ENCODE measurements around the gene NNAT. TPM values are rescaled to one million over a fixed set of nuclear protein-coding genes. Genes with fewer than 3 reads are reported as not detected.

NNAT gene
- total RNA-seq, 2 donors from 2014 or later, result 0.52 TPM; not detected in 1

- Histone ChIP-seq H3K4me1 (no peaks in the 10 kb centered on the region), H3K27ac (no peak overlapping the region), H3K27me3 (no peaks in the 10 kb centered on the region), H3K9me3 (no peaks in the 10 kb centered on the region), H3K36me3 (replicated peaks in 1 of 2; ENCODE audit: insufficient read depth in 1 of 2, low read depth in 2 of 2) (peaks cover 0 to 3% of the 10 kb centered on the region in 2 donors), H3K4me3 (no peak overlapping the region)
- no peak for TF ChIP-seq POLR2A (IDR thresholded peaks at IDR 0.05)
- no peak for TF ChIP-seq CTCF (IDR thresholded peaks at IDR 0.05)
- intact Hi-C loops (cut with DNase I), result no loop called here
- no peak for DNase-seq
- ATAC-seq, result no peak
- 80 to 89% methylated on average over 4 of the region's 4 CpGs for WGBS, 2 donors
Observed at GRCh38 chr20:37515876-37516275, 5.2 kb upstream of the NNAT start.

- Histone ChIP-seq H3K36me3 (replicated peaks in 1 of 2; ENCODE audit: insufficient read depth in 1 of 2, low read depth in 2 of 2) (peaks cover 0 to 3% of the 10 kb centered on the region in 2 donors), H3K27ac (no peak overlapping the region)
- WGBS, 2 donors, result 66 to 79% methylated on average over 12 to 13 of the region's 13 CpGs
Observed at GRCh38 chr20:37516811-37517750, 4.0 kb upstream of the NNAT start.

GRCh38 chr20:37518059-37518458, 3.0 kb upstream of the NNAT start:
- peaks cover 0 to 3% of the 10 kb centered on the region in 2 donors for H3K36me3 ChIP-seq (replicated peaks in 1 of 2; ENCODE audit: insufficient read depth in 1 of 2, low read depth in 2 of 2)
- intact Hi-C loops (cut with DNase I), result no loop called here
- H3K27me3 ChIP-seq, result no peaks in the 10 kb centered on the region
- no peak for ATAC-seq
- no peaks in the 10 kb centered on the region for H3K9me3 ChIP-seq
- H3K4me3 ChIP-seq, result no peak overlapping the region
- 84 to 92% methylated on average over 7 of the region's 7 CpGs for WGBS, 2 donors
- DNase-seq, result no peak
- no peak for TF ChIP-seq POLR2A (IDR thresholded peaks at IDR 0.05)
- no peak for TF ChIP-seq CTCF (IDR thresholded peaks at IDR 0.05)
- no peaks in the 10 kb centered on the region for H3K4me1 ChIP-seq
- H3K27ac ChIP-seq, result no peak overlapping the region

More at GRCh38 chr20:37516811-37517750, 4.0 kb upstream of the NNAT start:
- H3K4me3 ChIP-seq, result no peak overlapping the region
- H3K9me3 ChIP-seq, result no peaks in the 10 kb centered on the region
- H3K4me1 ChIP-seq, result no peaks in the 10 kb centered on the region
- no peak for ATAC-seq
- TF ChIP-seq CTCF (IDR thresholded peaks at IDR 0.05) (no peak), POLR2A (IDR thresholded peaks at IDR 0.05) (no peak)
- no peaks in the 10 kb centered on the region for H3K27me3 ChIP-seq
- intact Hi-C loops (cut with DNase I), result no loop called here
- DNase-seq, result no peak

GRCh38 chr20:37518606-37519507, 2.2 kb upstream of the NNAT start:
- no peaks in the 10 kb centered on the region for H3K27me3 ChIP-seq
- peaks cover 0 to under 1% of the 10 kb centered on the region in 2 donors for H3K36me3 ChIP-seq (replicated peaks in 1 of 2; ENCODE audit: insufficient read depth in 1 of 2, low read depth in 2 of 2)
- intact Hi-C loops (cut with DNase I), result no loop called here
- H3K9me3 ChIP-seq, result no peaks in the 10 kb centered on the region
- H3K27ac ChIP-seq, result no peak overlapping the region
- peaks cover 3% of the 10 kb centered on the region for H3K4me1 ChIP-seq
- ATAC-seq, result no peak
- 82 to 87% methylated on average over 21 to 30 of the region's 30 CpGs for WGBS, 2 donors
- TF ChIP-seq CTCF (IDR thresholded peaks at IDR 0.05) (no peak), POLR2A (IDR thresholded peaks at IDR 0.05) (no peak)
- peak in 1 of 4 donors; percentile 27 for DNase-seq
- H3K4me3 ChIP-seq, result no peak overlapping the region

Measured in body of pancreas (tissue), 4 donors.